Measurements from ENCODE around the gene ABCA13. TPM values are rescaled to one million over a fixed set of nuclear protein-coding genes. Genes with fewer than 3 reads are reported as not detected.

ABCA13 gene
- polyA plus RNA-seq, 1 of the 3 experiments (the other 2 are of a cell fraction), result not detected

- TF ChIP-seq REST (IDR thresholded peaks at IDR 0.05; ENCODE audit: low read depth, low read length), result no peak
- no peak for TF ChIP-seq PBX3 (IDR thresholded peaks at IDR 0.05)
- no peak for TF ChIP-seq RFX5 (IDR thresholded peaks at IDR 0.05; ENCODE audit: low read length)
These were observed 248.9 kb downstream of the ABCA13 start (continued) for GRCh38 chr7:48420206-48420605.

DNA sequence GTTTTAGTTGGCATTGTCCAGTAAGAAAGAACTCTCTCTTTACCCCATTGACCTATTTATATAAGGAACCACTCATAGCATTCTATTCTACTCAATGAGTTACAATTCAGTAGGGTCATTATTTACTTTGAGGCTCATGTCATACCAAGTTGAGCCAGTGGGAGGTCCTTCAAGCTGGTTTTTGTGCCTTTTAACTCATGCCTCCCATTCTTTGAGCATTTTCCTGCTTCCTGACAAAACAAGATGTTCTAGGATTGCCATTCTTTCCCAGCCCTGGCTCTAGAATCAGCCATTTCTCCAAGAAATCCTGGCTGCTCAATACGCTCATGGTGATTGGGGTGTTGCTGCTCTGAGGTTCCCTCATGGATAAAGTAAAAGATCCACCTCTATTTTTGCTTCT lies 250.1 kb downstream of the ABCA13 start:
- Histone ChIP-seq H3K9me3 (no peaks in the 10 kb centered on the region), H3K79me2 (ENCODE audit: insufficient read depth) (no peaks in the 10 kb centered on the region), H3K9ac (no peak overlapping the region), H2AFZ (ENCODE audit: low read depth) (no peak overlapping the region), H3K4me1 (ENCODE audit: control insufficient read depth in 1 of 2, insufficient read depth in 2 of 2, low read depth in 1 of 2, low read length in 1 of 2) (no peaks in the 10 kb centered on the region), H3F3A (replicated peaks; ENCODE audit: insufficient read depth) (no peaks in the 10 kb centered on the region), H3K4me3 (ENCODE audit: low read depth in 2 of 2, low read length in 1 of 2) (no peak overlapping the region), H3K27me3 (ENCODE audit: insufficient read depth) (peaks cover 4% of the 10 kb centered on the region; the same call in 1 of the 2 replicates), H3K4me2 (no peak overlapping the region), H3K9me2 (no peaks in the 10 kb centered on the region), H4K20me1 (ENCODE audit: insufficient read depth) (no peaks in the 10 kb centered on the region), H3K36me3 (replicated peaks in 1 of 2; ENCODE audit: control insufficient read depth in 1 of 2, insufficient read depth in 2 of 2, low read length in 1 of 2) (no peaks in the 10 kb centered on the region), H3K27ac (ENCODE audit: low read depth in 2 of 2, low read length in 1 of 2) (no peak overlapping the region)
- CTCF ChIA-PET, result interaction anchor here (0.5 kb wide), 1 partner anchor 55 kb away, joined by 3 read pairs; no protein-coding TSS in a partner anchor
- POLR2A ChIA-PET, result no interaction called here
- DNase-seq, result no peak
- TF ChIP-seq PBX3 (IDR thresholded peaks at IDR 0.05), result no peak
- TF ChIP-seq GATA2 (CRISPR knock-in tag; IDR thresholded peaks at IDR 0.05), result no peak
- no peak for TF ChIP-seq CTCF (IDR thresholded peaks at IDR 0.05)
- no peak for TF ChIP-seq REST (IDR thresholded peaks at IDR 0.05; ENCODE audit: low read depth, low read length)
- no peak for TF ChIP-seq FOXJ3 (CRISPR knock-in tag; IDR thresholded peaks at IDR 0.05)
- TF ChIP-seq POLR2AphosphoS5 (IDR thresholded peaks at IDR 0.05; ENCODE audit: low read depth, low read length), result no peak
- TF ChIP-seq MXI1 (IDR thresholded peaks at IDR 0.05; ENCODE audit: low read depth, low read length), result no peak
- TF ChIP-seq, protein P1, sequence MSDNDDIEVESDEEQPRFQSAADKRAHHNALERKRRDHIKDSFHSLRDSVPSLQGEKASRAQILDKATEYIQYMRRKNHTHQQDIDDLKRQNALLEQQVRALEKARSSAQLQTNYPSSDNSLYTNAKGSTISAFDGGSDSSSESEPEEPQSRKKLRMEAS (IDR thresholded peaks at IDR 0.05; ENCODE audit: low read depth), result no peak
- WGBS (ENCODE audit: low lambda C conversion rate), result 16% methylated on average over 1 of the region's 1 CpG
